Measurements from ENCODE around the gene KRTAP1-5. TPM values are rescaled to one million over a fixed set of nuclear protein-coding genes. Genes with fewer than 3 reads are reported as not detected.

The KRTAP1-5 gene
- total and polyA plus RNA-seq, 2 experiments from 2014 or later = not detected

DNA sequence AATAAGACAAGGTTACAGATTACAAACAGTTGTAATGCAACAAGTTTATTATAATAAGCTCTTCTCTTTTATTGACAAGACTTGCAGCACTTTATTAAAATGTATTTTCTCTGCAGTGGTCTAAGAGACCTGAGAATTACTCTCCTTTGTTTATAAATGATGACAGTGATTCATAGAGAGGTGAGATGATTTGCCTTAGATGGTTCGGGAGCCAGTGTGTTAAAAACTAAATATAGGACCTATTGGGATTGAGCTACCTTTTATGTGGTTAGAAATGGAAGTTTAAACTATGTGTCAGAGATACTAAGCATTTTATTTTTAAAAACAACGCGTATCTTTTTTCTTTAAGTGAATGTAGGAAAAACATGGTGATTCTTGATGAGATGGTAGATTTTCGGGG is 30.2 kb downstream of the KRTAP1-5 start:
- 81% methylated on average over 4 of the region's 4 CpGs for WGBS (ENCODE audit: low lambda C conversion rate, missing lambda C conversion rate)
- no peak overlapping the region for H2AFZ ChIP-seq
- no peaks in the 10 kb centered on the region for H4K20me1 ChIP-seq (ENCODE audit: insufficient read depth, poor library complexity, severe bottlenecking)
- peaks cover 4% of the 10 kb centered on the region for H3K27me3 ChIP-seq
- no peak overlapping the region for H3K27ac ChIP-seq
- H3K79me2 ChIP-seq = no peaks in the 10 kb centered on the region
- no peak overlapping the region for H3K4me3 ChIP-seq
- TF ChIP-seq CTCF (IDR thresholded peaks at IDR 0.05; ENCODE audit: poor library complexity) = no peak
- no peak for TF ChIP-seq EZH2phosphoT487 (IDR thresholded peaks at IDR 0.05; ENCODE audit: low read depth, severe bottlenecking, unreplicated experiment)
- no peak for TF ChIP-seq EZH2 (IDR thresholded peaks at IDR 0.05; ENCODE audit: borderline replicate concordance)
- H3K4me1 ChIP-seq (ENCODE audit: insufficient read depth) = no peaks in the 10 kb centered on the region
- H3K36me3 ChIP-seq (replicated peaks; ENCODE audit: insufficient read depth, low read depth) = no peaks in the 10 kb centered on the region
- H3K9me2 ChIP-seq (replicated peaks; ENCODE audit: insufficient read depth) = no peaks in the 10 kb centered on the region
- no peak overlapping the region for H3K4me2 ChIP-seq
- H3K9me3 ChIP-seq (ENCODE audit: low read depth) = no peaks in the 10 kb centered on the region
- no peak for DNase-seq (ENCODE audit: low spot score)

DNA sequence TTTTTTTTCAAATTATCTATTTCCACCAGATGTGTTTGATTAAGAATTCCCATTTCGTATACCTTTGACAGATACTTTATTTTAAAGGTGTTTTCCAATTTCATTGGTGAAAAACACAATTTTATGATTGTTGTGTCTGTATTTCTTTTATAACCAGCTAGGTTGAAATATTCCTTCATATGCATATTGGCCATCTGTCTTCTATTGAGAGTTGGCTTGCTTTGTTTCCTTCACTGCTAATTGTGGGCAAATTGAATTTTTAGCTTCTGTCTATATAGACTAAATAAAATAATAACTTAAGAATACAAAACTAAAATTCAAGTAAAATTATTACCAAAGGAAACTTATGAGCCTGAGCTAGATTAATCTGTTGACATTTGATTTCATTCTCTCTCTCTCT is 31.9 kb downstream of the KRTAP1-5 start:
- peaks cover 4% of the 10 kb centered on the region for H3K27me3 ChIP-seq
- 0% methylated on average over 1 of the region's 1 CpG for WGBS (ENCODE audit: low lambda C conversion rate, missing lambda C conversion rate)
- H4K20me1 ChIP-seq (ENCODE audit: insufficient read depth, poor library complexity, severe bottlenecking) = no peaks in the 10 kb centered on the region

DNA sequence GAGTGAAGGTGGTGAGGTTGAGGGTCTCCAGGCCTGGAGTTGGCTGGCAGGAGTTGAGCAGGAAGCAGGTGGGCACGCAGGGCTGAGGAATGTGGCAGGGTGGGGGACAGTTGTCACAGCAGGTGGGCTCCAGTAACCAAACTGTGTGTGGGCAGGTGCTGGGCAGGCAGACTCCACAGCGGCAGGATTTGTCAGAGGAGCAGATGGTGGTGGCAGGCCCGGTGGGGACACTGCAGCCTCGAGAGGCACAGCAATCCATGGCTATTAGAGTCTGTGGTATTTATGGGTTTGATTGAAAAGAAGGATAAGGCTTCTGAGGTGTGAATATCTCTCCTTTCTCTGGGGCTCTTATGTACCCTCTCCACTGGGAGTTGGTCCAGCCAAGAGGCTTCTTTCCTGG is 33.2 kb downstream of the KRTAP1-5 start, which contains the start of gene KRTAP3-3:
Gene KRTAP3-3, minus strand, starts transcription at position 326 of the 400 bp plus-strand sequence. Its CDS starts 67 bp downstream, at position 259.
- Histone ChIP-seq H2AFZ (no peak within 1 kb of the TSS), H3K9me2 (replicated peaks; ENCODE audit: insufficient read depth) (no peaks in the 10 kb centered on the region), H3K4me2 (no peak within 1 kb of the TSS), H3K36me3 (replicated peaks; ENCODE audit: insufficient read depth, low read depth) (no peaks in the 10 kb centered on the region), H3K27me3 (peaks cover 4% of the 10 kb centered on the region), H4K20me1 (ENCODE audit: insufficient read depth, poor library complexity, severe bottlenecking) (no peaks in the 10 kb centered on the region), H3K27ac (no peak within 1 kb of the TSS), H3K4me3 (no peak within 1 kb of the TSS), H3K4me1 (ENCODE audit: insufficient read depth) (no peaks in the 10 kb centered on the region), H3K9me3 (ENCODE audit: low read depth) (no peaks in the 10 kb centered on the region), H3K79me2 (no peaks in the 10 kb centered on the region)
- 44% methylated on average over 4 of the region's 4 CpGs for WGBS (ENCODE audit: low lambda C conversion rate, missing lambda C conversion rate)
- DNase-seq (ENCODE audit: low spot score) = no peak
- TF ChIP-seq EZH2 (IDR thresholded peaks at IDR 0.05; ENCODE audit: borderline replicate concordance) (no peak), CTCF (IDR thresholded peaks at IDR 0.05; ENCODE audit: poor library complexity) (no peak), EZH2phosphoT487 (IDR thresholded peaks at IDR 0.05; ENCODE audit: low read depth, severe bottlenecking, unreplicated experiment) (no peak)

More for the DNA sequence above, 31.9 kb downstream of the KRTAP1-5 start:
- no peak for TF ChIP-seq EZH2 (IDR thresholded peaks at IDR 0.05; ENCODE audit: borderline replicate concordance)
- no peak for TF ChIP-seq EZH2phosphoT487 (IDR thresholded peaks at IDR 0.05; ENCODE audit: low read depth, severe bottlenecking, unreplicated experiment)
- TF ChIP-seq CTCF (IDR thresholded peaks at IDR 0.05; ENCODE audit: poor library complexity) = no peak
- no peak for DNase-seq (ENCODE audit: low spot score)
- Histone ChIP-seq H3K36me3 (replicated peaks; ENCODE audit: insufficient read depth, low read depth) (no peaks in the 10 kb centered on the region), H3K9me3 (ENCODE audit: low read depth) (no peaks in the 10 kb centered on the region), H3K27ac (no peak overlapping the region), H3K79me2 (no peaks in the 10 kb centered on the region), H3K4me3 (no peak overlapping the region), H3K9me2 (replicated peaks; ENCODE audit: insufficient read depth) (no peaks in the 10 kb centered on the region), H2AFZ (no peak overlapping the region), H3K4me1 (ENCODE audit: insufficient read depth) (no peaks in the 10 kb centered on the region), H3K4me2 (no peak overlapping the region)

GRCh38 chr17:40993084-40993483 is 33.9 kb downstream of the KRTAP1-5 start:
- H3K4me2 ChIP-seq = no peak overlapping the region
- H3K79me2 ChIP-seq = no peaks in the 10 kb centered on the region
- H3K4me1 ChIP-seq (ENCODE audit: insufficient read depth) = no peaks in the 10 kb centered on the region
- no peak overlapping the region for H2AFZ ChIP-seq
- WGBS (ENCODE audit: low lambda C conversion rate, missing lambda C conversion rate) = 94% methylated on average over 2 of the region's 2 CpGs
- H3K4me3 ChIP-seq = no peak overlapping the region
- H4K20me1 ChIP-seq (ENCODE audit: insufficient read depth, poor library complexity, severe bottlenecking) = no peaks in the 10 kb centered on the region
- no peaks in the 10 kb centered on the region for H3K9me3 ChIP-seq (ENCODE audit: low read depth)
- H3K27me3 ChIP-seq = peaks cover 4% of the 10 kb centered on the region
- no peaks in the 10 kb centered on the region for H3K36me3 ChIP-seq (replicated peaks; ENCODE audit: insufficient read depth, low read depth)
- TF ChIP-seq EZH2phosphoT487 (IDR thresholded peaks at IDR 0.05; ENCODE audit: low read depth, severe bottlenecking, unreplicated experiment) = no peak
- no peak for TF ChIP-seq CTCF (IDR thresholded peaks at IDR 0.05; ENCODE audit: poor library complexity)
- TF ChIP-seq EZH2 (IDR thresholded peaks at IDR 0.05; ENCODE audit: borderline replicate concordance) = no peak
- no peak for DNase-seq (ENCODE audit: low spot score)
- H3K9me2 ChIP-seq (replicated peaks; ENCODE audit: insufficient read depth) = no peaks in the 10 kb centered on the region
- no peak overlapping the region for H3K27ac ChIP-seq

Data from hepatocyte (in vitro differentiated cells).